Hematopoietic multipotent progenitor cell treated with erythropoietin and hydrocortisone succinate and interleukin-3 and kit ligand, for 6 days (in vitro differentiated cells): ENCODE measurements around the gene TIGD1.
"Not testable (repeated sequence)": the region's sequence is repeated elsewhere in the genome, so short reads cannot be mapped to it uniquely, and the experiment has no call there.

Experiments
- DNase-seq: peaks from one replicate; pipeline ENCODE4 v3.0.0-alpha.2; 2015

The TIGD1 gene

GRCh38 chr2:232538671-232539070, 11.7 kb downstream of the TIGD1 start:
- DNase-seq = no peak

GRCh38 chr2:232537499-232537898, 12.9 kb downstream of the TIGD1 start:
- no peak for DNase-seq

GRCh38 chr2:232537079-232537478, 13.3 kb downstream of the TIGD1 start:
- DNase-seq = peak; percentile 39

- DNase-seq = no peak
Measured at GRCh38 chr2:232535761-232536530, 14.4 kb downstream of the TIGD1 start.

- DNase-seq = no peak
Measured at GRCh38 chr2:232534940-232535651, 15.3 kb downstream of the TIGD1 start.

- no peak for DNase-seq
Measured at GRCh38 chr2:232533944-232534710, 16.2 kb downstream of the TIGD1 start.

GRCh38 chr2:232532821-232533220, 17.5 kb downstream of the TIGD1 start:
- DNase-seq = not testable (repeated sequence)

- no peak for DNase-seq
Measured at GRCh38 chr2:232532419-232532818, 17.9 kb downstream of the TIGD1 start.

- DNase-seq = no peak
Measured at GRCh38 chr2:232530626-232531260, 19.6 kb downstream of the TIGD1 start.

GRCh38 chr2:232529806-232530547, 20.4 kb downstream of the TIGD1 start:
- no peak for DNase-seq

- DNase-seq = no peak
Measured at GRCh38 chr2:232528746-232529460, 21.5 kb downstream of the TIGD1 start.

- DNase-seq = no peak
Measured at GRCh38 chr2:232527905-232528470, 22.4 kb downstream of the TIGD1 start.

GRCh38 chr2:232526372-232526941, 23.9 kb downstream of the TIGD1 start:
- DNase-seq = no peak

- DNase-seq = no peak
Measured at GRCh38 chr2:232525791-232526371, 24.5 kb downstream of the TIGD1 start, which contains the start of gene CHRND. TSS of gene CHRND (plus strand) at chr2:232526160. CDS start at chr2:232526216, 56 bp downstream.

GRCh38 chr2:232525199-232525598, 25.2 kb downstream of the TIGD1 start:
- DNase-seq = no peak

- no peak for DNase-seq
Measured at GRCh38 chr2:232524771-232525170, 25.6 kb downstream of the TIGD1 start.

GRCh38 chr2:232523682-232524597, 26.4 kb downstream of the TIGD1 start:
- DNase-seq = peak; percentile 85

- no peak for DNase-seq
Measured at GRCh38 chr2:232523402-232523681, 27.0 kb downstream of the TIGD1 start.

GRCh38 chr2:232522623-232523401, 27.5 kb downstream of the TIGD1 start:
- no peak for DNase-seq
